IMR-90 (cell line): ENCODE measurements around the gene RPS6KA3. TPM values are rescaled to one million over a fixed set of nuclear protein-coding genes. Genes with fewer than 3 reads are reported as not detected.

Experiments used
- ATAC-seq: fragments of 200-7000 bp; cut with Tn5 transposase; 2 replicates; pipeline ENCODE4 v1.9.1; 2020; ENCODE audit warnings: low read depth, mild to moderate bottlenecking, moderate library complexity
- BruUV-seq: library from RNA; stranded (reverse); fragments of 400-500 nt; replicated peaks from 2 replicates; lab custom pipeline; 2021; lab: Mats Ljungman, UMichigan
- CTCF ChIA-PET: fragments of 300-600 bp; formaldehyde crosslinking; extraction: SDS; loops from one replicate; lab custom pipeline; 2021; ENCODE audit warnings: antibody characterized with exemption; lab: Yijun Ruan, JAX
- POLR2A ChIA-PET: fragments of 300-600 bp; sonication (Branson Sonifier 250); formaldehyde crosslinking; loops from one replicate; lab custom pipeline; 2022; ENCODE audit warnings: antibody characterized with exemption; ENCODE audit not compliant: unreplicated experiment; lab: Charles Lee
- DNase-seq: peaks from one replicate; pipeline ENCODE4 v3.0.0; 2013
- H2AFZ ChIP-seq: replicated peaks from 2 replicates; pipeline ENCODE3; 2013; ENCODE audit warnings: low read length, mild to moderate bottlenecking; ENCODE audit not compliant: poor library complexity
- H2AK5ac ChIP-seq: 2 replicates; pipeline ENCODE4 v1.6.1; 2013; ENCODE audit warnings: low read depth, low read length, inconsistent platforms
- H2AK9ac ChIP-seq: replicated peaks from 2 replicates; pipeline ENCODE3; 2013; ENCODE audit warnings: mild to moderate bottlenecking, low read depth, low read length, moderate library complexity; ENCODE audit not compliant: poor library complexity
- H2BK120ac ChIP-seq: 2 replicates; pipeline ENCODE4 v1.6.1; 2013; ENCODE audit warnings: low read depth, low read length, inconsistent platforms
- H2BK15ac ChIP-seq: 3 replicates; pipeline ENCODE4 v1.6.1; 2013; ENCODE audit warnings: low read depth, low read length, inconsistent platforms
- H2BK20ac ChIP-seq: 2 replicates; pipeline ENCODE4 v1.6.1; 2013; ENCODE audit warnings: low read depth, mild to moderate bottlenecking, inconsistent platforms, low read length, moderate library complexity
- H2BK5ac ChIP-seq: 2 replicates; pipeline ENCODE4 v1.6.1; 2013; ENCODE audit warnings: mild to moderate bottlenecking, low read depth, low read length, inconsistent platforms; ENCODE audit not compliant: poor library complexity, severe bottlenecking
- H3K14ac ChIP-seq: replicated peaks from 2 replicates; pipeline ENCODE4 v1.6.1; 2013; ENCODE audit warnings: low read depth, low read length, inconsistent platforms
- H3K18ac ChIP-seq: 2 replicates; pipeline ENCODE4 v1.6.1; 2013; ENCODE audit warnings: low read depth, low read length, control low read depth
- H3K23ac ChIP-seq: 2 replicates; pipeline ENCODE4 v1.6.1; 2013; ENCODE audit warnings: low read depth, low read length, inconsistent platforms
- H3K27ac ChIP-seq: 2 replicates; pipeline ENCODE4 v1.5.1; 2013; ENCODE audit warnings: mild to moderate bottlenecking, control low read depth, low read length; ENCODE audit not compliant: insufficient read depth
- H3K27me3 ChIP-seq: 2 replicates; pipeline ENCODE4 v1.6.1; 2013; ENCODE audit warnings: low read length; ENCODE audit not compliant: control insufficient read depth, insufficient read depth
- H3K36me3 ChIP-seq: 2 replicates; pipeline ENCODE4 v1.6.1; 2013; ENCODE audit warnings: low read length, mixed read lengths; ENCODE audit not compliant: control insufficient read depth, insufficient read depth
- H3K4ac ChIP-seq: 2 replicates; pipeline ENCODE4 v1.6.1; 2013; ENCODE audit warnings: low read depth, low read length, inconsistent platforms
- H3K4me1 ChIP-seq: 2 replicates; pipeline ENCODE4 v1.6.1; 2013; ENCODE audit warnings: low read length, mixed read lengths; ENCODE audit not compliant: control insufficient read depth, insufficient read depth
- H3K4me2 ChIP-seq: 2 replicates; pipeline ENCODE4 v1.6.1; 2013; ENCODE audit warnings: low read depth, mild to moderate bottlenecking, control low read depth, low read length, moderate library complexity
- H3K4me3 ChIP-seq: 2 replicates; pipeline ENCODE4 v1.5.1; 2013; ENCODE audit warnings: low read depth, mild to moderate bottlenecking, control low read depth, low read length, moderate library complexity; ENCODE audit not compliant: insufficient read depth
- H3K56ac ChIP-seq: 2 replicates; pipeline ENCODE4 v1.6.1; 2013; ENCODE audit warnings: low read length, inconsistent platforms; ENCODE audit not compliant: insufficient read depth; ENCODE audit errors: extremely low read depth
- H3K79me1 ChIP-seq, 2 experiments: 2 replicates each; pipeline ENCODE4 v1.6.1; 2013; ENCODE audit warnings: low read length in 2 of 2, inconsistent platforms in 1 of 2, low read depth in 1 of 2
- H3K9ac ChIP-seq: 2 replicates; pipeline ENCODE4 v1.6.1; 2013; ENCODE audit warnings: low read depth, low read length, control low read depth
- H3K9me1 ChIP-seq: 2 replicates; pipeline ENCODE4 v1.6.1; 2013; ENCODE audit warnings: low read length, inconsistent platforms; ENCODE audit not compliant: insufficient read depth
- H3K9me3 ChIP-seq: 2 replicates; pipeline ENCODE4 v1.6.1; 2013; ENCODE audit warnings: low read length; ENCODE audit not compliant: control insufficient read depth, insufficient read depth
- H4K20me1 ChIP-seq: 2 replicates; pipeline ENCODE4 v1.6.1; 2013; ENCODE audit warnings: low read length, inconsistent platforms; ENCODE audit not compliant: insufficient read depth
- H4K5ac ChIP-seq: 2 replicates; pipeline ENCODE4 v1.6.1; 2013; ENCODE audit warnings: mild to moderate bottlenecking, low read depth, low read length, control low read depth
- H4K8ac ChIP-seq, 2 experiments: 2 replicates each; pipeline ENCODE4 v1.6.1; 2013; ENCODE audit warnings: low read depth in 2 of 2, low read length in 2 of 2, control low read depth in 1 of 2, inconsistent platforms in 1 of 2
- H4K91ac ChIP-seq: 2 replicates; pipeline ENCODE4 v1.6.1; 2013; ENCODE audit warnings: low read depth, low read length, inconsistent platforms; ENCODE audit not compliant: insufficient read depth
- BHLHE40 ChIP-seq: fragments of 150-350 bp; IDR thresholded peaks from 2 replicates; pipeline ENCODE4 v1.6.1; 2016; ENCODE audit warnings: mild to moderate bottlenecking, low read depth, low read length
- CEBPB ChIP-seq: IDR thresholded peaks from 2 replicates; pipeline ENCODE4 v1.6.1; 2012; ENCODE audit warnings: low read depth, low read length, improper control_type of control experiment
- CHD1 ChIP-seq: IDR thresholded peaks from 2 replicates; pipeline ENCODE4 v1.6.1; 2012; ENCODE audit warnings: low read depth, low read length, improper control_type of control experiment
- FOS ChIP-seq: fragments of 150-350 bp; IDR thresholded peaks from 2 replicates; pipeline ENCODE4 v1.6.1; 2016; ENCODE audit warnings: low read depth, low read length
- MAFK ChIP-seq: IDR thresholded peaks from 2 replicates; pipeline ENCODE4 v1.6.1; 2012; ENCODE audit warnings: low read depth, low read length, improper control_type of control experiment
- MAZ ChIP-seq: IDR thresholded peaks from 2 replicates; pipeline ENCODE4 v1.6.1; 2012; ENCODE audit warnings: low read depth, mild to moderate bottlenecking, low read length, improper control_type of control experiment, moderate library complexity, borderline replicate concordance
- MXI1 ChIP-seq: IDR thresholded peaks from 2 replicates; pipeline ENCODE4 v1.6.1; 2012; ENCODE audit warnings: low read depth, mild to moderate bottlenecking, low read length, moderate library complexity, borderline replicate concordance
- NFE2L2 ChIP-seq: fragments of 150-350 bp; IDR thresholded peaks from 2 replicates; pipeline ENCODE4 v1.6.1; 2016; ENCODE audit warnings: low read depth, mild to moderate bottlenecking, low read length
- POLR2A ChIP-seq: IDR thresholded peaks from 2 replicates; pipeline ENCODE4 v1.6.1; 2012; ENCODE audit warnings: mild to moderate bottlenecking, low read depth, low read length
- RAD21 ChIP-seq: IDR thresholded peaks from 2 replicates; pipeline ENCODE4 v1.6.1; 2012; ENCODE audit warnings: low read length, improper control_type of control experiment
- RCOR1 ChIP-seq: IDR thresholded peaks from 2 replicates; pipeline ENCODE4 v1.6.1; 2012; ENCODE audit warnings: mild to moderate bottlenecking, low read length, improper control_type of control experiment; ENCODE audit not compliant: insufficient replicate concordance
- RFX5 ChIP-seq: IDR thresholded peaks from 2 replicates; pipeline ENCODE4 v1.8.0; 2012; ENCODE audit warnings: low read depth, mild to moderate bottlenecking, low read length, moderate library complexity
- SMC3 ChIP-seq: fragments of 150-350 bp; IDR thresholded peaks from 2 replicates; pipeline ENCODE4 v1.6.1; 2016; ENCODE audit warnings: low read depth, mild to moderate bottlenecking, antibody characterized with exemption, low read length, moderate library complexity
- WGBS, 2 experiments: methylation state at CpG; one replicate each; pipeline versions ENCODE4 v1.1.5 to v1.1.7; 2013; ENCODE audit warnings: missing lambda C conversion rate in 2 of 2; ENCODE audit not compliant: insufficient read length in 1 of 2; ENCODE audit errors: extremely low coverage in 2 of 2; 5-methylcytosine and 5-hydroxymethylcytosine counted together
- dilution Hi-C: fragments of 300-500 bp; cut with HindIII; formaldehyde crosslinking; loops from one replicate; pipeline ENCODE4 v1.14.3; 2018; ENCODE audit warnings: low sequenced_read_pairs; ENCODE audit not compliant: unreplicated experiment
- in situ Hi-C: fragments of 300-500 bp; cut with MboI; formaldehyde crosslinking; loops from 3 replicates; pipeline ENCODE4 v1.14.3; 2019; ENCODE audit warnings: low sequenced_read_pairs, inconsistent platforms, mixed read lengths
- intact Hi-C: fragments of 100-400 bp; cut with micrococcal nuclease; formaldehyde crosslinking; loops from 2 replicates; pipeline ENCODE4 v1.10.0; 2022
- polyA plus RNA-seq, 3 experiments: library from polyadenylated mRNA; depleted of rRNA; stranded (reverse); fragments of >200 nt; gene quantifications; 2 replicates each; pipeline ENCODE4 v1.2.3, GENCODE V29; 2012; ENCODE audit warnings: low replicate concordance in 1 of 3
- total RNA-seq: library from RNA; depleted of rRNA; stranded (reverse); fragments of >200 nt; gene quantifications from 2 replicates; pipeline ENCODE4 v1.2.3, GENCODE V29; 2012
- TF ChIP-seq, protein P1 (sequence below): conservative IDR thresholded peaks from 2 replicates; pipeline ENCODE4 v1.5.1; 2012; ENCODE audit warnings: mild to moderate bottlenecking, low read depth, low read length, improper control_type of control experiment
- TF ChIP-seq, protein P2 (sequence below): fragments of 150-350 bp; IDR thresholded peaks from 2 replicates; pipeline ENCODE4 v1.6.1; 2017; ENCODE audit warnings: mild to moderate bottlenecking, antibody characterized with exemption, low read length, low read depth
- TF ChIP-seq, protein P3 (sequence below): fragments of 150-350 bp; IDR thresholded peaks from 2 replicates; pipeline ENCODE4 v1.6.1; 2016; ENCODE audit warnings: low read depth, mild to moderate bottlenecking, low read length, moderate library complexity, borderline replicate concordance

Gene RPS6KA3
- total and polyA plus RNA-seq, 2 of the 4 experiments (the other 2 are of a cell fraction), result 20.8 to 43.9 TPM

DNA sequence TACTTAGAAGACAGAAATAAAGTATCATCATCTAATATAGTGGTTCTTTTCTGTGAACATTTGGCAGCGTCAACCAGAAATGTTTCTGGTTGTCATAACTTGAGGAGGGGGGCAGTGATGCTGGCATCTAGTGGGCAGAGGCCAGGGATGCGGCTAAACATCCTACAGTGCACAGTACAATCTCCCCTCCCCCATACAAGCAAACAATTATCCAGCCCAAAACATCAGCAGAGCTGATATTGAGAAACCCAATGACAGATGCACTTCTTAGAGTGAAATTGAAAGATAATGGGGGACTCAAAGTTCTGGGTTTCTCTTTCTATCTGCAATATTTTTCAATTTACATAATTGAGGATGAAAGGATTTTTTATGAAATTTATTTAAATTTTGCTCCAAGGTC is 123.1 kb downstream of the RPS6KA3 start:
- dilution Hi-C loops, result no loop called here
- H3K9me1 ChIP-seq, result peaks cover 5% of the 10 kb centered on the region; the same call in 1 of the 2 replicates
- CTCF ChIA-PET, result no interaction called here

More for the DNA sequence above, 123.1 kb downstream of the RPS6KA3 start:
- Histone ChIP-seq H2BK15ac (no peak overlapping the region), H2AK9ac (no peak overlapping the region), H3K4me3 (no peak overlapping the region), H3K27me3 (no peaks in the 10 kb centered on the region), H2AK5ac (no peak overlapping the region), H3K14ac (no peak overlapping the region), H4K5ac (no peak overlapping the region), H3K36me3 (no peaks in the 10 kb centered on the region; the same call in 1 of the 2 replicates), H3K9me3 (no peaks in the 10 kb centered on the region), H3K23ac (no peak overlapping the region), H3K9ac (no peak overlapping the region), H3K27ac (no peak overlapping the region), H3K4me1 (peaks cover 4% of the 10 kb centered on the region), H4K20me1 (peaks cover 19% of the 10 kb centered on the region), H2BK5ac (no peak overlapping the region), H4K91ac (no peak overlapping the region), H2AFZ (no peak overlapping the region), H3K79me1 (peaks cover 4 to 9% of the 10 kb centered on the region in 2 experiments), H2BK20ac (no peak overlapping the region), H3K4ac (no peak overlapping the region), H3K56ac (no peak overlapping the region), H4K8ac (no peak overlapping the region), H3K4me2 (no peak overlapping the region), H2BK120ac (no peak overlapping the region), H3K18ac (no peak overlapping the region)
- TF ChIP-seq CEBPB (no peak), MAZ (no peak), SMC3 (no peak), RAD21 (no peak), BHLHE40 (no peak), POLR2A (no peak), RFX5 (no peak), MAFK (no peak), MXI1 (no peak), RCOR1 (no peak), FOS (no peak), CHD1 (no peak), NFE2L2 (no peak)
- TF ChIP-seq, protein P1, sequence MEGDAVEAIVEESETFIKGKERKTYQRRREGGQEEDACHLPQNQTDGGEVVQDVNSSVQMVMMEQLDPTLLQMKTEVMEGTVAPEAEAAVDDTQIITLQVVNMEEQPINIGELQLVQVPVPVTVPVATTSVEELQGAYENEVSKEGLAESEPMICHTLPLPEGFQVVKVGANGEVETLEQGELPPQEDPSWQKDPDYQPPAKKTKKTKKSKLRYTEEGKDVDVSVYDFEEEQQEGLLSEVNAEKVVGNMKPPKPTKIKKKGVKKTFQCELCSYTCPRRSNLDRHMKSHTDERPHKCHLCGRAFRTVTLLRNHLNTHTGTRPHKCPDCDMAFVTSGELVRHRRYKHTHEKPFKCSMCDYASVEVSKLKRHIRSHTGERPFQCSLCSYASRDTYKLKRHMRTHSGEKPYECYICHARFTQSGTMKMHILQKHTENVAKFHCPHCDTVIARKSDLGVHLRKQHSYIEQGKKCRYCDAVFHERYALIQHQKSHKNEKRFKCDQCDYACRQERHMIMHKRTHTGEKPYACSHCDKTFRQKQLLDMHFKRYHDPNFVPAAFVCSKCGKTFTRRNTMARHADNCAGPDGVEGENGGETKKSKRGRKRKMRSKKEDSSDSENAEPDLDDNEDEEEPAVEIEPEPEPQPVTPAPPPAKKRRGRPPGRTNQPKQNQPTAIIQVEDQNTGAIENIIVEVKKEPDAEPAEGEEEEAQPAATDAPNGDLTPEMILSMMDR, result no peak
- TF ChIP-seq, protein P2, sequence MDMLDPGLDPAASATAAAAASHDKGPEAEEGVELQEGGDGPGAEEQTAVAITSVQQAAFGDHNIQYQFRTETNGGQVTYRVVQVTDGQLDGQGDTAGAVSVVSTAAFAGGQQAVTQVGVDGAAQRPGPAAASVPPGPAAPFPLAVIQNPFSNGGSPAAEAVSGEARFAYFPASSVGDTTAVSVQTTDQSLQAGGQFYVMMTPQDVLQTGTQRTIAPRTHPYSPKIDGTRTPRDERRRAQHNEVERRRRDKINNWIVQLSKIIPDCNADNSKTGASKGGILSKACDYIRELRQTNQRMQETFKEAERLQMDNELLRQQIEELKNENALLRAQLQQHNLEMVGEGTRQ, result no peak
- TF ChIP-seq, protein P3, sequence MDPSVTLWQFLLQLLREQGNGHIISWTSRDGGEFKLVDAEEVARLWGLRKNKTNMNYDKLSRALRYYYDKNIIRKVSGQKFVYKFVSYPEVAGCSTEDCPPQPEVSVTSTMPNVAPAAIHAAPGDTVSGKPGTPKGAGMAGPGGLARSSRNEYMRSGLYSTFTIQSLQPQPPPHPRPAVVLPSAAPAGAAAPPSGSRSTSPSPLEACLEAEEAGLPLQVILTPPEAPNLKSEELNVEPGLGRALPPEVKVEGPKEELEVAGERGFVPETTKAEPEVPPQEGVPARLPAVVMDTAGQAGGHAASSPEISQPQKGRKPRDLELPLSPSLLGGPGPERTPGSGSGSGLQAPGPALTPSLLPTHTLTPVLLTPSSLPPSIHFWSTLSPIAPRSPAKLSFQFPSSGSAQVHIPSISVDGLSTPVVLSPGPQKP, result no peak
- intact Hi-C loops, result no loop called here
- DNase-seq, result no peak
- POLR2A ChIA-PET, result no interaction called here
- no peak for ATAC-seq
- no TSS peak for BruUV-seq
- in situ Hi-C loops, result no loop called here
- no CpG with 5 or more reads among the region's 2 CpGs for WGBS, 2 experiments
